CD4-positive, alpha-beta memory T cell (primary cell): ENCODE data around the gene RUNX2. TPM values are rescaled to one million over a fixed set of nuclear protein-coding genes. Genes with fewer than 3 reads are reported as not detected.
"Not testable (repeated sequence)": the region's sequence is repeated elsewhere in the genome, so short reads cannot be mapped to it uniquely, and the experiment has no call there.

Experiments
- CTCF ChIA-PET: fragments of 350-600 bp; sonication (Branson Sonifier 250); formaldehyde crosslinking; loops from one replicate; lab custom pipeline; 2021; ENCODE audit warnings: inconsistent platforms; ENCODE audit not compliant: partially characterized antibody; lab: Charles Lee
- POLR2A ChIA-PET: fragments of 350-600 bp; sonication (Branson Sonifier 250); formaldehyde crosslinking; loops from one replicate; lab custom pipeline; 2021; ENCODE audit not compliant: partially characterized antibody; lab: Charles Lee
- DNase-seq, 5 donors: peaks; one replicate each; pipeline versions ENCODE4 v3.0.0 to v3.0.0-alpha.2; 2020 to 2022; ENCODE audit warnings: mixed read lengths in 1 of 5
- H3K27ac ChIP-seq: one replicate; pipeline ENCODE4 v1.7.0; 2013; ENCODE audit warnings: low read depth, low read length
- H3K27me3 ChIP-seq: 2 replicates; pipeline ENCODE4 v1.7.0; 2013; ENCODE audit warnings: mild to moderate bottlenecking, low read length, moderate library complexity; ENCODE audit not compliant: insufficient read depth
- H3K36me3 ChIP-seq: 2 replicates; pipeline ENCODE4 v1.7.0; 2013; ENCODE audit warnings: mild to moderate bottlenecking, low read length, moderate library complexity; ENCODE audit not compliant: insufficient read depth
- H3K4me1 ChIP-seq: 2 replicates; pipeline ENCODE4 v1.7.0; 2013; ENCODE audit warnings: mild to moderate bottlenecking, low read length, moderate library complexity; ENCODE audit not compliant: insufficient read depth
- H3K4me3 ChIP-seq, 2 donors: one replicate each; pipeline ENCODE4 v1.7.0; 2013; ENCODE audit warnings: low read length in 2 of 2, mild to moderate bottlenecking in 1 of 2
- H3K9me3 ChIP-seq, 2 donors: one replicate each; pipeline ENCODE4 v1.7.0; 2013; ENCODE audit warnings: low read length in 2 of 2, control low read depth in 1 of 2; ENCODE audit not compliant: control insufficient read depth in 1 of 2
- H3K27ac Mint-ChIP-seq, 7 donors: one replicate each; pipeline ENCODE4 v1.8.0; 2020 to 2021; ENCODE audit warnings: mixed read lengths in 7 of 7, mild to moderate bottlenecking in 6 of 7, inconsistent platforms in 3 of 7, moderate library complexity in 3 of 7
- H3K27me3 Mint-ChIP-seq, 2 donors: one replicate each; pipeline ENCODE4 v1.8.0; 2020 to 2021; ENCODE audit warnings: mixed read lengths in 2 of 2
- H3K36me3 Mint-ChIP-seq, 2 donors: one replicate each; pipeline ENCODE4 v1.8.0; 2020 to 2021; ENCODE audit warnings: mixed read lengths in 2 of 2, inconsistent platforms in 1 of 2, mild to moderate bottlenecking in 1 of 2
- H3K4me1 Mint-ChIP-seq, 4 donors: one replicate each; pipeline ENCODE4 v1.8.0; 2020 to 2021; ENCODE audit warnings: mixed read lengths in 4 of 4, mild to moderate bottlenecking in 1 of 4
- H3K4me3 Mint-ChIP-seq, 8 donors: one replicate each; pipeline ENCODE4 v1.8.0; 2020 to 2021; ENCODE audit warnings: mixed read lengths in 8 of 8, mild to moderate bottlenecking in 7 of 8, moderate library complexity in 6 of 8, inconsistent platforms in 3 of 8
- H3K9me3 Mint-ChIP-seq, 8 donors: one replicate each; pipeline ENCODE4 v1.8.0; 2020 to 2021; ENCODE audit warnings: mixed read lengths in 8 of 8, mild to moderate bottlenecking in 5 of 8, inconsistent platforms in 3 of 8, moderate library complexity in 1 of 8
- intact Hi-C: fragments of 100-400 bp; cut with micrococcal nuclease; formaldehyde crosslinking; loops from one replicate; pipeline ENCODE4 v1.15.1; 2023
- polyA plus RNA-seq, 2 donors: library from polyadenylated mRNA; unstranded; fragments of 300-500 nt; fragmentation: Illumina TruSeq; gene quantifications; one replicate each; pipeline ENCODE4 v1.2.3, GENCODE V29; 2021
- total RNA-seq, 2 experiments: library from RNA; stranded (reverse); gene quantifications; one replicate each; pipeline ENCODE4 v1.2.3, GENCODE V29; 2021

RUNX2 gene
- total and polyA plus RNA-seq, 4 experiments from 2014 or later, result 4.5 to 26.6 (median 23.3) TPM

DNA sequence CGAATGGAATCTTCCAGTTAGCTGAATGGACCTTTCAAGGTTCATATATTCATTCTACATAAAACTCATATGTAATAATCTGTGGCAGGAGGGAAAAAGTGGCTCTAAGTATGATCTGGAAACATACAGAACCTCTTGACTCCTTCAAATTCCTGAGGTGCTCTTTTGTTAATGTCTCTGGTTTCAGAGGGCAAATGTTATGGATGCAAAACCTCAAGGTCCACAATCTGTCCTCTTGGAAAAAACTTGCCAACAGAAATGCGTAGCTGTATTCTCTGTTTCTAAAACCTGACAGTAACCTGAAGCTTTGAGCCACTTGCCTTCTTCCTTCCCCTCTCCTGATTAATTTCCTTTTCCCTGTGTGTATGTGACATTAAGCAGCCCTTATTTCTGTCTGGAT, 130.5 kb downstream of the RUNX2 start:
- Histone ChIP-seq H3K27me3 (no peaks in the 10 kb centered on the region), H3K4me1 (peaks cover 30% of the 10 kb centered on the region), H3K27ac (no peak overlapping the region), H3K4me3 (no peak overlapping the region), H3K9me3 (no peaks in the 10 kb centered on the region), H3K36me3 (no peaks in the 10 kb centered on the region)
- CTCF ChIA-PET, result interaction anchor here (0.8 kb wide), 1 partner anchor 38 kb away, joined by 3 read pairs; no protein-coding TSS in a partner anchor
- POLR2A ChIA-PET, result interaction anchor here (0.7 kb wide), 1 partner anchor 16 kb away, joined by 4 read pairs; no protein-coding TSS in a partner anchor
- H3K27me3 Mint-ChIP-seq, result no peaks in the 10 kb centered on the region
- H3K4me3 Mint-ChIP-seq, result no peak overlapping the region
- intact Hi-C loops, result no loop called here
- no peaks in the 10 kb centered on the region for H3K9me3 Mint-ChIP-seq
- H3K36me3 Mint-ChIP-seq, result peaks cover 10 to 14% of the 10 kb centered on the region in 2 donors
- no peak overlapping the region for H3K27ac Mint-ChIP-seq
- DNase-seq, result no peak
- peaks cover 16 to 29% (median 24%) of the 10 kb centered on the region in 4 donors for H3K4me1 Mint-ChIP-seq

GRCh38 chr6:45460166-45460565, 132.0 kb downstream of the RUNX2 start:
- Histone ChIP-seq H3K4me1 (peaks cover 18% of the 10 kb centered on the region), H3K36me3 (no peaks in the 10 kb centered on the region), H3K27me3 (no peaks in the 10 kb centered on the region), H3K9me3 (no peaks in the 10 kb centered on the region), H3K4me3 (no peak overlapping the region), H3K27ac (no peak overlapping the region)
- no peaks in the 10 kb centered on the region for H3K9me3 Mint-ChIP-seq
- peaks cover 10 to 18% of the 10 kb centered on the region in 2 donors for H3K36me3 Mint-ChIP-seq
- H3K4me1 Mint-ChIP-seq, result peaks cover 9 to 24% (median 16%) of the 10 kb centered on the region in 4 donors
- CTCF ChIA-PET, result no interaction called here
- H3K4me3 Mint-ChIP-seq, result no peak overlapping the region
- POLR2A ChIA-PET, result interaction anchor here (1.6 kb wide), 1 partner anchor 38 kb away, joined by 4 read pairs; no protein-coding TSS in a partner anchor
- intact Hi-C loops, result no loop called here
- DNase-seq, result no peak
- no peak overlapping the region for H3K27ac Mint-ChIP-seq
- H3K27me3 Mint-ChIP-seq, result no peaks in the 10 kb centered on the region

GRCh38 chr6:45461486-45461885, 133.4 kb downstream of the RUNX2 start:
- Histone ChIP-seq H3K36me3 (no peaks in the 10 kb centered on the region), H3K27ac (no peak overlapping the region), H3K9me3 (no peaks in the 10 kb centered on the region), H3K4me1 (peaks cover 18% of the 10 kb centered on the region), H3K27me3 (no peaks in the 10 kb centered on the region), H3K4me3 (no peak overlapping the region)
- ChIA-PET POLR2A (interaction anchor here (0.7 to 1.6 kb wide), 2 partner anchors 40 to 125 kb away, joined by 3 to 4 read pairs; no protein-coding TSS in a partner anchor), CTCF (interaction anchor here (1.4 kb wide), 1 partner anchor 253 kb away, joined by 5 read pairs; no protein-coding TSS in a partner anchor)
- Mint-ChIP-seq H3K36me3 (peaks cover 11 to 18% of the 10 kb centered on the region in 2 donors), H3K4me3 (peak overlapping the region in 2 of 8 donors; percentile 9 to 43), H3K4me1 (peaks cover 12 to 22% (median 17%) of the 10 kb centered on the region in 4 donors), H3K9me3 (no peaks in the 10 kb centered on the region), H3K27me3 (no peaks in the 10 kb centered on the region), H3K27ac (no peak overlapping the region)
- intact Hi-C loops, result no loop called here
- DNase-seq, result no peak

DNA sequence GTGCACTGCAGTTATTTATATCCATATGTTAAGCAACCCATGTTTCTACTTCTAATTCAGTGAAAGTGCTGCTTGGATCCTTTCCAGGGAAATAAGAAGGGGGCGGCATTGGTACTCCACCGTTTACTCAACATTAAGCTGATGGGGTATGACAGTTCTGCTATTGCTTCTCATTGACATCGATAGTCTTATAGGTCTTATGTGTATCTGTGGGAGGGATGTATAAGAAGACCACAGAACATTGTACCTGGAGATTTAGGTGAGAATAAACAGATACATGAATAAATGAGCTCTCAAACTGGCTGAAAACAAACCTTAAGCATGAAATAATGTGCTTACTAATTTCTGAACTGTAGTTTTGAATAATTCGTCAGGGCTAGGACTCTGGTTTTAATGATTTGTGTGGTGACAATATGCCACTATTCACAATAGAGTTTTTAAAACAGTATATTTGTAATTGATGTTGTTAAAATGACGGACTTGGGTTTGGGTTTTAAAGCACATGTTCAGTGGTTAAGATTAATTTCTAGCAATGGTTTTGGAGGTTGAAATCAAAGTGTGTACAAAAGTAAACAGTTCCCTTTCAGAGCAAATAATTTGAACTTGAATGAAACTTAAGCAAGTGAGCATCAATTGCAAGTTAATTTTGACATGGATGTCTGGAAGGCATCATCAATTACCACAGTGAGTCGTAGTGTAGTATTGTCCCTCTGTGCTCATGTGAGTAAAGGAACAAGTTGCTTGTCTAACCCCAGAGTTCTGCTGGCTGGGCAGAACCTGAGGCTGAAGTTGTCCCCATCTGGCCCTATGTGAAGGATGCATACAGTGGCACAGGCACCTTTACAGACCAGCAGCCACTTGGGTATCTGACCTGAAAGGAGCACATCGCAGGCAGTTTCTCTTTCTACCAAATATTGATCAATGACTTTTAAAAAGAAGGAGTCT, 134.3 kb downstream of the RUNX2 start:
- peaks cover 18% of the 10 kb centered on the region for H3K4me1 ChIP-seq
- Mint-ChIP-seq H3K27ac (peak overlapping the region in 6 of 7 donors; percentile 36 to 70 (median 44)), H3K4me3 (peak overlapping the region in 3 of 8 donors; percentile 1 to 25 (median 17)), H3K9me3 (no peaks in the 10 kb centered on the region), H3K4me1 (peaks cover 10 to 25% (median 17%) of the 10 kb centered on the region in 4 donors), H3K27me3 (no peaks in the 10 kb centered on the region), H3K36me3 (peaks cover 11 to 21% of the 10 kb centered on the region in 2 donors)
- H3K27me3 ChIP-seq, result no peaks in the 10 kb centered on the region
- no peak overlapping the region for H3K27ac ChIP-seq
- CTCF ChIA-PET, result interaction anchor here (1.4 kb wide), 1 partner anchor 252 kb away, joined by 5 read pairs; no protein-coding TSS in a partner anchor
- intact Hi-C loops, result no loop called here
- H3K9me3 ChIP-seq, result no peaks in the 10 kb centered on the region
- H3K4me3 ChIP-seq, result no peak overlapping the region
- no peak for DNase-seq
- no peaks in the 10 kb centered on the region for H3K36me3 ChIP-seq
- POLR2A ChIA-PET, result no interaction called here

DNA sequence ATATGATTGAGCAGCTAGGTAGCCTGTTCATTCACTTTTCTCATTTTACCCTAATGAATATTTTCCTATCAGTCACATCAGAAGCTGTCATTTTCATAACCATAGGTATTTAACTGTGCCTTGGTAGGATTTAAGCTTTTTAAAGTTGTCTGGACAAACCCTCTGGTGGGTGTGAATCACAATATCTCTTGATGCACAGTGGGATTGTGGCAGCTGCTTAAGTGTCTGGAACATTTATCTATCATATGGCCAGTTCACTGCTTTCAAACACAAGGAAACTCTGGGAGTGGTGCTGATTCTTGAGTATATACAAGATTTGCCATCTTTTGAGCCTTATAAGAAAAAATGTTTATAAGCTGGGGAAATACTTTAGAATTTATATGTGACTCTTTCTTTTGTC, 136.6 kb downstream of the RUNX2 start:
- Mint-ChIP-seq H3K4me3 (no peak overlapping the region), H3K27ac (peak overlapping the region in 2 of 7 donors; percentile 7), H3K4me1 (peaks cover 22 to 39% (median 28%) of the 10 kb centered on the region in 4 donors), H3K9me3 (no peaks in the 10 kb centered on the region), H3K27me3 (no peaks in the 10 kb centered on the region), H3K36me3 (peaks cover 16 to 30% of the 10 kb centered on the region in 2 donors)
- H3K27ac ChIP-seq, result no peak overlapping the region
- no peaks in the 10 kb centered on the region for H3K36me3 ChIP-seq
- no peak for DNase-seq
- CTCF ChIA-PET, result interaction anchor here (1.0 to 1.1 kb wide), 2 partner anchors 43 to 250 kb away, joined by 4 read pairs; no protein-coding TSS in a partner anchor
- H3K27me3 ChIP-seq, result no peaks in the 10 kb centered on the region
- H3K4me3 ChIP-seq, result no peak overlapping the region
- H3K4me1 ChIP-seq, result peaks cover 18% of the 10 kb centered on the region
- H3K9me3 ChIP-seq, result no peaks in the 10 kb centered on the region
- POLR2A ChIA-PET, result no interaction called here
- intact Hi-C loops, result no loop called here

- Mint-ChIP-seq H3K4me3 (peak overlapping the region in 1 of 8 donors; percentile 29), H3K36me3 (peaks cover 27 to 39% of the 10 kb centered on the region in 2 donors), H3K27me3 (no peaks in the 10 kb centered on the region), H3K27ac (peak overlapping the region in 2 of 7 donors; percentile 15 to 48), H3K4me1 (peaks cover 24 to 44% (median 36%) of the 10 kb centered on the region in 4 donors), H3K9me3 (no peaks in the 10 kb centered on the region)
- peaks cover 8% of the 10 kb centered on the region for H3K4me1 ChIP-seq
- no peak overlapping the region for H3K27ac ChIP-seq
- no peak overlapping the region for H3K4me3 ChIP-seq
- no peaks in the 10 kb centered on the region for H3K36me3 ChIP-seq
- no peak for DNase-seq
- H3K9me3 ChIP-seq, result no peaks in the 10 kb centered on the region
- POLR2A ChIA-PET, result no interaction called here
- CTCF ChIA-PET, result no interaction called here
- H3K27me3 ChIP-seq, result no peaks in the 10 kb centered on the region
- intact Hi-C loops, result no loop called here
Observed at GRCh38 chr6:45466686-45467085, 138.6 kb downstream of the RUNX2 start.

GRCh38 chr6:45467417-45467816, 139.3 kb downstream of the RUNX2 start:
- H3K9me3 ChIP-seq, H3K4me3 ChIP-seq, H3K36me3 ChIP-seq, H3K27me3 Mint-ChIP-seq, H3K4me3 Mint-ChIP-seq, intact Hi-C loops, H3K9me3 Mint-ChIP-seq, H3K27ac ChIP-seq, POLR2A ChIA-PET, CTCF ChIA-PET, H3K4me1 ChIP-seq, DNase-seq, H3K27me3 ChIP-seq: not testable (repeated sequence)
- Mint-ChIP-seq H3K4me1 (peaks cover 18 to 48% (median 35%) of the 10 kb centered on the region in 4 donors), H3K36me3 (peaks cover 33 to 43% of the 10 kb centered on the region in 2 donors), H3K27ac (peak overlapping the region in 3 of 7 donors; percentile 30 to 62 (median 57))
